ENCODE results near the gene TMEM238.

- TF ChIP-seq CTCF (IDR thresholded peaks at IDR 0.05; ENCODE audit: low read depth, low read length, poor library complexity, severe bottlenecking) (no peak), EZH2phosphoT487 (IDR thresholded peaks at IDR 0.05; ENCODE audit: borderline replicate concordance, low read length) (no peak)
Measured at GRCh38 chr19:55408533-55408872, 24.4 kb upstream of the TMEM238 start.

All from DOHH2 (cell line).